K562 (cell line): ENCODE measurements around the gene STON2. TPM values are rescaled to one million over a fixed set of nuclear protein-coding genes. Genes with fewer than 3 reads are reported as not detected.

Source experiments
- ATAC-seq: fragments of 200-7000 bp; cut with Tn5 transposase; 3 replicates; pipeline ENCODE4 v1.9.1; 2020; ENCODE audit warnings: moderate library complexity
- BruUV-seq: library from RNA; stranded (reverse); fragments of 400-500 nt; replicated peaks from 2 replicates; lab custom pipeline; 2021; lab: Mats Ljungman, UMichigan
- CTCF ChIA-PET: fragments of 300-600 bp; formaldehyde crosslinking; extraction: SDS; loops from one replicate; lab custom pipeline; 2021; ENCODE audit warnings: low intra/inter-chr PET ratio; lab: Yijun Ruan, JAX
- POLR2A ChIA-PET: fragments of 300-600, 350-650 bp; sonication (Branson Sonifier 250); formaldehyde crosslinking; extraction: SDS; loops from one replicate; lab custom pipeline; 2021; ENCODE audit warnings: antibody characterized with exemption, inconsistent platforms; lab: Yijun Ruan, JAX
- DNase-seq, 4 experiments: peaks; one replicate each; pipeline versions ENCODE4 v3.0.0 to v3.0.0-alpha.2; 2011 to 2018; ENCODE audit warnings: low spot score in 3 of 4, mixed read lengths in 3 of 4; ENCODE audit errors: extremely low read depth in 1 of 4
- FAIRE-seq: peaks from 2 replicates; lab custom pipeline; 2011; peaks lifted over from hg19 to GRCh38; lab: Jason Lieb, UNC
- H2AFZ ChIP-seq: 2 replicates; pipeline ENCODE4 v1.6.0; 2011; ENCODE audit warnings: low read depth, low read length, control low read depth, inconsistent platforms
- H3K27ac ChIP-seq: fragments of 200-600 bp; 3 replicates; pipeline ENCODE4 v1.8.0; 2011; ENCODE audit warnings: low read depth, mild to moderate bottlenecking, control low read depth, inconsistent platforms, low read length, moderate library complexity, mixed read lengths; ENCODE audit errors: extremely low read depth
- H3K27me3 ChIP-seq, 2 experiments: fragments of 300-600 bp in 1 of 2; 2 replicates in 1 of 2; 3 replicates in 1 of 2; pipeline versions ENCODE4 v1.6.0 to v1.8.0; 2011; ENCODE audit warnings: inconsistent platforms in 2 of 2, low read length in 2 of 2, mild to moderate bottlenecking in 1 of 2, mixed read lengths in 1 of 2, moderate library complexity in 1 of 2; ENCODE audit not compliant: control insufficient read depth in 2 of 2, insufficient read depth in 2 of 2
- H3K36me3 ChIP-seq: fragments of 300-600 bp; 3 replicates; pipeline ENCODE4 v1.8.0; 2011; ENCODE audit warnings: mild to moderate bottlenecking, low read length, inconsistent platforms; ENCODE audit not compliant: control insufficient read depth, insufficient read depth
- H3K4me1 ChIP-seq, 2 experiments: fragments of 200-600 bp in 1 of 2; replicated peaks in 1 of 2; 2 replicates in 1 of 2; 3 replicates in 1 of 2; pipeline versions ENCODE4 v1.5.1 to v1.8.0; 2011; ENCODE audit warnings: inconsistent platforms in 2 of 2, low read length in 2 of 2, mild to moderate bottlenecking in 1 of 2, mixed read lengths in 1 of 2, moderate library complexity in 1 of 2; ENCODE audit not compliant: control insufficient read depth in 2 of 2, insufficient read depth in 2 of 2
- H3K4me2 ChIP-seq: 2 replicates; pipeline ENCODE4 v1.6.1; 2011; ENCODE audit warnings: low read length, control low read depth, inconsistent platforms, mixed read lengths; ENCODE audit not compliant: insufficient read depth
- H3K4me3 ChIP-seq: fragments of 200-600 bp; sonication (generic), shearing (Covaris generic); 2 replicates; pipeline ENCODE4 v1.5.1; 2016; ENCODE audit warnings: control low read depth, inconsistent platforms
- H3K79me2 ChIP-seq: fragments of 200-600 bp; 3 replicates; pipeline ENCODE4 v1.8.0; 2011; ENCODE audit warnings: low read length, inconsistent platforms; ENCODE audit not compliant: control insufficient read depth, insufficient read depth
- H3K9ac ChIP-seq, 2 experiments: 2 replicates each; pipeline versions ENCODE4 v1.6.0 to v1.6.1; 2011; ENCODE audit warnings: low read depth in 2 of 2, low read length in 2 of 2, control low read depth in 1 of 2, inconsistent platforms in 1 of 2, mild to moderate bottlenecking in 1 of 2, mixed read lengths in 1 of 2; ENCODE audit not compliant: insufficient read depth in 1 of 2
- H3K9me1 ChIP-seq: one replicate; pipeline ENCODE4 v1.6.0; 2011; ENCODE audit warnings: inconsistent platforms, mild to moderate bottlenecking, low read length, moderate library complexity; ENCODE audit not compliant: control insufficient read depth, insufficient read depth
- H3K9me3 ChIP-seq: replicated peaks from 2 replicates; pipeline ENCODE4 v1.5.1; 2011; ENCODE audit warnings: low read depth, low read length, inconsistent platforms; ENCODE audit not compliant: control insufficient read depth, insufficient read depth
- H4K20me1 ChIP-seq: replicated peaks from 2 replicates; pipeline ENCODE4 v1.6.1; 2011; ENCODE audit warnings: low read length, inconsistent platforms, mixed read lengths; ENCODE audit not compliant: control insufficient read depth, insufficient read depth
- BACH1 ChIP-seq: fragments of 200-800 bp; sonication (Bioruptor generic); IDR thresholded peaks from 2 replicates; pipeline ENCODE4 v1.6.1; 2016; ENCODE audit warnings: missing genetic modification characterization, missing compliant biosample characterization
- COPS2 ChIP-seq: fragments of 450-650 bp; conservative IDR thresholded peaks from 2 replicates; pipeline ENCODE4 v1.6.1; 2016; ENCODE audit warnings: mild to moderate bottlenecking, moderate library complexity
- XRCC3 ChIP-seq: fragments of 450-650 bp; IDR thresholded peaks from 2 replicates; pipeline ENCODE4 v1.6.1; 2017; ENCODE audit warnings: mild to moderate bottlenecking, moderate library complexity
- ZBTB33 ChIP-seq: sonication (generic); formaldehyde crosslinking; IDR thresholded peaks from 2 replicates; pipeline ENCODE4 v1.8.1; 2023; ENCODE audit warnings: mild to moderate bottlenecking, missing genetic modification reagents
- ZNF384 ChIP-seq: IDR thresholded peaks from 2 replicates; pipeline ENCODE4 v1.6.1; 2012; ENCODE audit warnings: low read depth, low read length, improper control_type of control experiment
- ZNF79 ChIP-seq: fragments of 250-450 bp; sonication (Bioruptor Pico); IDR thresholded peaks from 2 replicates; pipeline ENCODE4 v1.4.0; 2020; ENCODE audit warnings: low read depth, mild to moderate bottlenecking, moderate library complexity
- WGBS: fragments of 100-300 bp; shearing (Covaris generic); methylation state at CpG from one replicate; pipeline ENCODE4 v1.1.6; 2016; ENCODE audit warnings: low coverage, mixed read lengths; ENCODE audit not compliant: insufficient coverage; ENCODE audit errors: missing lambda C conversion rate; 5-methylcytosine and 5-hydroxymethylcytosine counted together
- in situ Hi-C: fragments of 300-500 bp; cut with MboI; formaldehyde crosslinking; loops from 4 replicates; pipeline ENCODE4 v1.15.0; 2018; ENCODE audit warnings: inconsistent platforms, mixed read lengths
- intact Hi-C: fragments of 100-400 bp; cut with micrococcal nuclease; formaldehyde crosslinking; loops from 2 replicates; pipeline ENCODE4 v1.14.2; 2022
- polyA plus RNA-seq, 8 experiments: library from polyadenylated mRNA; depleted of rRNA in 4 of 8; stranded (reverse) in 5 of 8; unstranded in 3 of 8; fragments of >200 nt; fragmentation: Nextera tagmentation in 2 of 8; fragmentation: Illumina TruSeq in 1 of 8; extraction: Ambion mirVana in 2 of 8; extraction: Trizol in 1 of 8; gene quantifications; 2 replicates each; pipeline versions ENCODE4 v1.2.1 to v1.2.3, GENCODE V29; 2011 to 2014; ENCODE audit warnings: inconsistent platforms in 1 of 8, missing spikeins in 1 of 8
- total RNA-seq, 7 experiments: library from RNA; depleted of rRNA in 6 of 7; stranded (reverse); fragments of >200 nt in 6 of 7; fragmentation: Illumina TruSeq in 2 of 7; extraction: Trizol in 2 of 7; gene quantifications; 2 replicates each; pipeline versions ENCODE4 v1.2.1 to v1.2.3, GENCODE V29; 2011 to 2021; ENCODE audit warnings: low replicate concordance in 1 of 7

The STON2 gene
- total and polyA plus RNA-seq, 9 of the 15 experiments (the other 6 are each of a cell fraction or from before 2014, with no cell fraction given): 7.8 to 99.3 (median 53.5) TPM

GRCh38 chr14:81326451-81326850 is 73.7 kb downstream of the STON2 start:
- Histone ChIP-seq H3K79me2 (peaks cover 31% of the 10 kb centered on the region; the same call in 2 of the 3 replicates), H3K36me3 (peaks cover 3% of the 10 kb centered on the region; the same call in 2 of the 3 replicates), H3K27ac (no peak overlapping the region), H2AFZ (no peak overlapping the region), H4K20me1 (no peaks in the 10 kb centered on the region), H3K9me1 (no peaks in the 10 kb centered on the region), H3K9ac (no peak overlapping the region), H3K4me3 (no peak overlapping the region), H3K4me1 (peaks cover 2 to 4% of the 10 kb centered on the region in 2 experiments; a peak in 4 of 5 replicates), H3K9me3 (no peaks in the 10 kb centered on the region), H3K4me2 (no peak overlapping the region), H3K27me3 (no peaks in the 10 kb centered on the region)
- WGBS: 86% methylated on average over 2 of the region's 2 CpGs
- ChIA-PET CTCF (no interaction called here), POLR2A (interaction anchor here (0.6 kb wide), 1 partner anchor 38 kb away, joined by 3 read pairs; no protein-coding TSS in a partner anchor)
- intact Hi-C loops (no loop called here), in situ Hi-C loops (no loop called here)
- FAIRE-seq (no peak), DNase-seq (no peak), ATAC-seq (no peak)
- TF ChIP-seq ZNF79 (CRISPR knock-in tag): no peak
- no TSS peak for BruUV-seq

- no peaks in the 10 kb centered on the region for H4K20me1 ChIP-seq
- CTCF ChIA-PET: no interaction called here
- no peak overlapping the region for H3K27ac ChIP-seq
- TF ChIP-seq BACH1 (tag): no peak
- TF ChIP-seq COPS2: no peak
- TF ChIP-seq ZBTB33 (CRISPR knock-in tag): 0 out of 2 replicates have a peak, but pooled peaks have one; percentile 42
- no peak for TF ChIP-seq XRCC3
- peak; percentile 50; the same call in 1 of the 2 replicates for TF ChIP-seq ZNF384
- DNase-seq (peak in 2 of 4 experiments; percentile 20 to 37), ATAC-seq (peak; percentile 91), FAIRE-seq (no peak)
- in situ Hi-C loops: no loop called here
- H3K9me3 ChIP-seq: no peaks in the 10 kb centered on the region
- no peak overlapping the region for H3K4me2 ChIP-seq
- peaks cover 7% of the 10 kb centered on the region; the same call in 2 of the 3 replicates for H3K36me3 ChIP-seq
- POLR2A ChIA-PET: no interaction called here
- H3K79me2 ChIP-seq: peaks cover 22% of the 10 kb centered on the region; the same call in 2 of the 3 replicates
- H3K9ac ChIP-seq: peak overlapping the region in 1 of 2 experiments; percentile 56; a peak in 1 of 4 replicates
- H3K27me3 ChIP-seq: no peaks in the 10 kb centered on the region
- H2AFZ ChIP-seq: no peak overlapping the region
- no TSS peak for BruUV-seq
- intact Hi-C loops: no loop called here
- peaks cover 2 to 4% of the 10 kb centered on the region in 2 experiments; a peak in 4 of 5 replicates for H3K4me1 ChIP-seq
- WGBS: 49% methylated on average over 4 of the region's 11 CpGs
- no peak overlapping the region for H3K4me3 ChIP-seq
- no peaks in the 10 kb centered on the region for H3K9me1 ChIP-seq
Observed at GRCh38 chr14:81324011-81324410, 76.1 kb downstream of the STON2 start.
